ENCODE data around the gene QRFPR.

The QRFPR gene

GRCh38 chr4:121340247-121340646, 40.6 kb downstream of the QRFPR start:
- Histone ChIP-seq H3K27ac (no peak overlapping the region), H3K4me3 (no peak overlapping the region)
- DNase-seq (ENCODE audit: low spot score), result no peak
- TF ChIP-seq, protein P1, sequence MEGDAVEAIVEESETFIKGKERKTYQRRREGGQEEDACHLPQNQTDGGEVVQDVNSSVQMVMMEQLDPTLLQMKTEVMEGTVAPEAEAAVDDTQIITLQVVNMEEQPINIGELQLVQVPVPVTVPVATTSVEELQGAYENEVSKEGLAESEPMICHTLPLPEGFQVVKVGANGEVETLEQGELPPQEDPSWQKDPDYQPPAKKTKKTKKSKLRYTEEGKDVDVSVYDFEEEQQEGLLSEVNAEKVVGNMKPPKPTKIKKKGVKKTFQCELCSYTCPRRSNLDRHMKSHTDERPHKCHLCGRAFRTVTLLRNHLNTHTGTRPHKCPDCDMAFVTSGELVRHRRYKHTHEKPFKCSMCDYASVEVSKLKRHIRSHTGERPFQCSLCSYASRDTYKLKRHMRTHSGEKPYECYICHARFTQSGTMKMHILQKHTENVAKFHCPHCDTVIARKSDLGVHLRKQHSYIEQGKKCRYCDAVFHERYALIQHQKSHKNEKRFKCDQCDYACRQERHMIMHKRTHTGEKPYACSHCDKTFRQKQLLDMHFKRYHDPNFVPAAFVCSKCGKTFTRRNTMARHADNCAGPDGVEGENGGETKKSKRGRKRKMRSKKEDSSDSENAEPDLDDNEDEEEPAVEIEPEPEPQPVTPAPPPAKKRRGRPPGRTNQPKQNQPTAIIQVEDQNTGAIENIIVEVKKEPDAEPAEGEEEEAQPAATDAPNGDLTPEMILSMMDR (IDR thresholded peaks at IDR 0.05), result no peak

DNA sequence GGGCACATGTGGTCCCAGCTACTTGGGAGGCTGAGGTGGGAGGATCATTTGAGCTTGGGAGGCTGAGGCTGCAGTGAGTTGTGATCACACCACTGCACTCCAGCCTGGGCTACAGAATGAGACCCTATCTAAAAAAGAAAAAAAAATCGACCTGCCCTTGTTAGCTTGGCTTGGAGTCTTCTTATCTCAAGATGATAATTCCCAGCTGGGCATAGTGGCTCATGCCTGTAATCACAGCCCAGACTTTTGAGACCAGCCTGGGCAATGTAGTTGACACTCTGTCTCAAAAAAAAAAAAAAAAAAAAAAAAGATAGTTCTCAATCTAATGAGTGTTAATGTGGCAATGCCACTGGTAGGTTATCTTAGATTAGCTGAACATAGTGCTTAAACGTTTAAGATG, 41.0 kb downstream of the QRFPR start:
- DNase-seq (ENCODE audit: low spot score), result no peak
- no peak overlapping the region for H3K27ac ChIP-seq
- TF ChIP-seq, protein P1 (IDR thresholded peaks at IDR 0.05), result no peak

DNA sequence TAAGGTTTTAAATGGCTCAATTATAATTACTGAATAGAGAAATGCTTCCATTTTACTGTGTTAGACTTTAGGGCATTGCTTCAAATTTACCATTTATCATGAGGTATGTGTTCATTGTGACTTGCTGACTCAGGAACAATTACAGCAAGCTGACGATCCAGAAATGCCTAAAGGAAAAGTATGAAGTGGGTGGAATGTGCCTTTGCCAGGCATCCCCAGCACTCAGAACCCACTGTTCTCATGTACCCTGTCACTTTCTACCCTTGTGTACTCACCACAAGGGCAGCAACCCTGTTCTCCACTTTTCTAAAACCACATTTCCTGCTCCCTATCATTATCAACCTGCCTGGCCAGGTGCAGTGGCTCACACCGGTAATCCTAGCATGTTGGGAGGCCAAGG, 41.5 kb downstream of the QRFPR start:
- no peak for DNase-seq (ENCODE audit: low spot score)
- H3K27ac ChIP-seq, result no peak overlapping the region
- H3K4me3 ChIP-seq, result no peak overlapping the region
- TF ChIP-seq, protein P1 (IDR thresholded peaks at IDR 0.05), result no peak

More for the DNA sequence above, 41.0 kb downstream of the QRFPR start:
- no peak overlapping the region for H3K4me3 ChIP-seq

- TF ChIP-seq, protein P1 (IDR thresholded peaks at IDR 0.05), result no peak
- Histone ChIP-seq H3K27ac (no peak overlapping the region), H3K4me3 (no peak overlapping the region)
- DNase-seq (ENCODE audit: low spot score), result no peak
These were observed 42.3 kb downstream of the QRFPR start for GRCh38 chr4:121338518-121338917.

- H3K4me3 ChIP-seq, result no peak overlapping the region
- TF ChIP-seq, protein P1 (IDR thresholded peaks at IDR 0.05), result no peak
- H3K27ac ChIP-seq, result no peak overlapping the region
- DNase-seq (ENCODE audit: low spot score), result no peak
These were observed 44.1 kb downstream of the QRFPR start for GRCh38 chr4:121336706-121337105.

GRCh38 chr4:121330180-121330665, 50.6 kb downstream of the QRFPR start:
- TF ChIP-seq, protein P1 (IDR thresholded peaks at IDR 0.05), result no peak
- DNase-seq (ENCODE audit: low spot score), result no peak
- H3K4me3 ChIP-seq, result no peak overlapping the region
- H3K27ac ChIP-seq, result no peak overlapping the region

DNA sequence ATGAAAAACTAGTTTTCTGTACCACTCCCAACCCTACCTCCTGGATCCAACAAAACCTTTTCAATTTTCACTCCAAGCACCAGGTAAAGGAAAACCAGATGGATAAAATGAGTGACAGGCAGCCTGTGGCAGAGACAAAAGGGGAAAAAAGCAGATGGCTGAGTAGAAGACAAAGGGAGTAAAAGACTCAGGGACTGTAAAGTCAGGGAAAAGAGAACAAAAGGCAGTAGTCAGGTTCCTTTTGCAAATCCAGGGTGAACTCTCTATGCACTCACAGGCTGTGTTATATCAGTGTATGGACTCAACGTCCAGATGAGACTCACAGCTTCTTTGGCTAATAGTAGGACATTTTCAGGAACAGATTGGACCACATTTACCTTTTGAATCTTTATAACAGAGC, 54.2 kb downstream of the QRFPR start:
- no peak overlapping the region for H3K4me3 ChIP-seq

More for the DNA sequence above, 54.2 kb downstream of the QRFPR start:
- no peak overlapping the region for H3K27ac ChIP-seq
- no peak for DNase-seq (ENCODE audit: low spot score)
- TF ChIP-seq, protein P1 (IDR thresholded peaks at IDR 0.05), result no peak
